DND-41 (cell line): Measurements from ENCODE around the gene NCK2.

Experiments
- ATAC-seq: fragments of 200-7000 bp; cut with Tn5 transposase; 3 replicates; pipeline ENCODE4 v1.9.1; 2021; ENCODE audit warnings: low read depth; ENCODE audit not compliant: insufficient read depth
- DNase-seq: peaks from one replicate; pipeline ENCODE4 v3.0.0-alpha.2; 2020
- H2AFZ ChIP-seq: 2 replicates; pipeline ENCODE4 v1.6.0; 2012; ENCODE audit warnings: low read depth, low read length
- H3K27ac ChIP-seq: 2 replicates; pipeline ENCODE4 v1.5.1; 2012; ENCODE audit warnings: low read length, inconsistent platforms
- H3K27me3 ChIP-seq: fragments of 200-600 bp; sonication (generic); 2 replicates; pipeline ENCODE4 v1.6.0; 2012; ENCODE audit warnings: low read length, mild to moderate bottlenecking, inconsistent platforms; ENCODE audit not compliant: insufficient read depth, poor library complexity
- H3K36me3 ChIP-seq: 2 replicates; pipeline ENCODE4 v1.5.1; 2012; ENCODE audit warnings: low read length, inconsistent platforms; ENCODE audit not compliant: insufficient read depth
- H3K4me1 ChIP-seq: 2 replicates; pipeline ENCODE4 v1.5.1; 2012; ENCODE audit warnings: mild to moderate bottlenecking, low read length; ENCODE audit not compliant: insufficient read depth
- H3K4me2 ChIP-seq: 2 replicates; pipeline ENCODE4 v1.6.0; 2012; ENCODE audit warnings: mild to moderate bottlenecking, moderate library complexity, low read length, inconsistent platforms; ENCODE audit not compliant: insufficient read depth
- H3K4me3 ChIP-seq, 2 experiments: fragments of 200-600 bp in 1 of 2; shearing (Covaris generic) in 1 of 2; 2 replicates each; pipeline ENCODE4 v1.5.1; 2012 to 2016; ENCODE audit warnings: inconsistent platforms in 2 of 2, low read length in 2 of 2, mild to moderate bottlenecking in 2 of 2, low read depth in 1 of 2, moderate library complexity in 1 of 2
- H3K79me2 ChIP-seq: 2 replicates; pipeline ENCODE4 v1.6.0; 2012; ENCODE audit warnings: low read length, inconsistent platforms; ENCODE audit not compliant: insufficient read depth
- H3K9ac ChIP-seq: 2 replicates; pipeline ENCODE4 v1.6.0; 2012; ENCODE audit warnings: low read depth, mild to moderate bottlenecking, inconsistent platforms, low read length, moderate library complexity
- H3K9me3 ChIP-seq: 2 replicates; pipeline ENCODE4 v1.5.1; 2012; ENCODE audit warnings: low read length, moderate library complexity, mild to moderate bottlenecking, inconsistent platforms; ENCODE audit not compliant: insufficient read depth, severe bottlenecking
- H4K20me1 ChIP-seq: 2 replicates; pipeline ENCODE4 v1.6.0; 2012; ENCODE audit warnings: low read length; ENCODE audit not compliant: insufficient read depth
- EZH2 ChIP-seq: IDR thresholded peaks from 3 replicates; pipeline ENCODE4 v1.6.1; 2012; ENCODE audit warnings: borderline replicate concordance, low read depth, mild to moderate bottlenecking, moderate library complexity, low read length, inconsistent platforms; ENCODE audit not compliant: severe bottlenecking
- TF ChIP-seq, protein P1 (sequence below): IDR thresholded peaks from 2 replicates; pipeline ENCODE4 v1.5.1; 2012; ENCODE audit warnings: borderline replicate concordance, low read length, moderate library complexity, mild to moderate bottlenecking; ENCODE audit not compliant: poor library complexity, severe bottlenecking; ENCODE audit errors: extremely low read depth

NCK2 gene

DNA sequence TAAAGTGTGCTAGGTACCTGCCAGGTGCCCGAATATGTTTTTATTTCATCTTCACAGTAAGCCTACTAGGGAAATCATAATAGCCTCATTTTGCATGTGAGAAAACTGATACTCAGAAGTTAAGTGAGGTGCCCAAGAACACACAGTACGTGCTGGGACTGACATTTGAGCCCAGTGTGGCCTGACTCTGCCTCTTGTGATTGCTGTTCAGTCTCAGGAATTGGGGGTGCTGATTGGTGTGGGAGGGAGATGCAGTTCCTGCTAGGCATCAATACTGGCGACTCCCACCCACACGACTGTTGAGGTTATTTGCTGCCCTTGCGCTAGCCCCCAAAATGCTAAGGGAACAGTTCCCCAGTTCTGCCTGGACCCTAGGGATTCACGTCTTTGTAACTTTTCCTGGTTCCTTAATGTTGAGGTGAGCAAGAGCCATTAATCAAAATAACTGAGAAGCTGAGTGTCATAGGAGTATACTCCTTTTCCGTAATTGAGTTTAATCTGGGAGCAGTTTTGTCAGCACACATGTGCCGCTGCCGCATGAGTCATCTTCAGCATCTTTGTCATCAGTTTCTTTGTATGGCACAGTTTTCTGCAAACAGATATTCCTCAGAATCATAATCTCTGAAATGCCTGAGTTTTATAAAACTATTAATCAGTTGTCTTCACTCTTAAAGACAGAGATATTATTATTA is 120.7 kb downstream of the NCK2 start:
- TF ChIP-seq EZH2 = no peak
- TF ChIP-seq, protein P1, sequence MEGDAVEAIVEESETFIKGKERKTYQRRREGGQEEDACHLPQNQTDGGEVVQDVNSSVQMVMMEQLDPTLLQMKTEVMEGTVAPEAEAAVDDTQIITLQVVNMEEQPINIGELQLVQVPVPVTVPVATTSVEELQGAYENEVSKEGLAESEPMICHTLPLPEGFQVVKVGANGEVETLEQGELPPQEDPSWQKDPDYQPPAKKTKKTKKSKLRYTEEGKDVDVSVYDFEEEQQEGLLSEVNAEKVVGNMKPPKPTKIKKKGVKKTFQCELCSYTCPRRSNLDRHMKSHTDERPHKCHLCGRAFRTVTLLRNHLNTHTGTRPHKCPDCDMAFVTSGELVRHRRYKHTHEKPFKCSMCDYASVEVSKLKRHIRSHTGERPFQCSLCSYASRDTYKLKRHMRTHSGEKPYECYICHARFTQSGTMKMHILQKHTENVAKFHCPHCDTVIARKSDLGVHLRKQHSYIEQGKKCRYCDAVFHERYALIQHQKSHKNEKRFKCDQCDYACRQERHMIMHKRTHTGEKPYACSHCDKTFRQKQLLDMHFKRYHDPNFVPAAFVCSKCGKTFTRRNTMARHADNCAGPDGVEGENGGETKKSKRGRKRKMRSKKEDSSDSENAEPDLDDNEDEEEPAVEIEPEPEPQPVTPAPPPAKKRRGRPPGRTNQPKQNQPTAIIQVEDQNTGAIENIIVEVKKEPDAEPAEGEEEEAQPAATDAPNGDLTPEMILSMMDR = no peak
- Histone ChIP-seq H3K4me1 (no peaks in the 10 kb centered on the region), H3K27ac (no peak overlapping the region), H4K20me1 (peaks cover 41% of the 10 kb centered on the region), H3K9me3 (no peaks in the 10 kb centered on the region), H3K4me3 (no peak overlapping the region), H2AFZ (no peak overlapping the region), H3K9ac (no peak overlapping the region), H3K4me2 (no peak overlapping the region), H3K27me3 (no peaks in the 10 kb centered on the region), H3K79me2 (peaks cover 51% of the 10 kb centered on the region), H3K36me3 (peaks cover 14% of the 10 kb centered on the region)
- ATAC-seq = no peak
- no peak for DNase-seq

DNA sequence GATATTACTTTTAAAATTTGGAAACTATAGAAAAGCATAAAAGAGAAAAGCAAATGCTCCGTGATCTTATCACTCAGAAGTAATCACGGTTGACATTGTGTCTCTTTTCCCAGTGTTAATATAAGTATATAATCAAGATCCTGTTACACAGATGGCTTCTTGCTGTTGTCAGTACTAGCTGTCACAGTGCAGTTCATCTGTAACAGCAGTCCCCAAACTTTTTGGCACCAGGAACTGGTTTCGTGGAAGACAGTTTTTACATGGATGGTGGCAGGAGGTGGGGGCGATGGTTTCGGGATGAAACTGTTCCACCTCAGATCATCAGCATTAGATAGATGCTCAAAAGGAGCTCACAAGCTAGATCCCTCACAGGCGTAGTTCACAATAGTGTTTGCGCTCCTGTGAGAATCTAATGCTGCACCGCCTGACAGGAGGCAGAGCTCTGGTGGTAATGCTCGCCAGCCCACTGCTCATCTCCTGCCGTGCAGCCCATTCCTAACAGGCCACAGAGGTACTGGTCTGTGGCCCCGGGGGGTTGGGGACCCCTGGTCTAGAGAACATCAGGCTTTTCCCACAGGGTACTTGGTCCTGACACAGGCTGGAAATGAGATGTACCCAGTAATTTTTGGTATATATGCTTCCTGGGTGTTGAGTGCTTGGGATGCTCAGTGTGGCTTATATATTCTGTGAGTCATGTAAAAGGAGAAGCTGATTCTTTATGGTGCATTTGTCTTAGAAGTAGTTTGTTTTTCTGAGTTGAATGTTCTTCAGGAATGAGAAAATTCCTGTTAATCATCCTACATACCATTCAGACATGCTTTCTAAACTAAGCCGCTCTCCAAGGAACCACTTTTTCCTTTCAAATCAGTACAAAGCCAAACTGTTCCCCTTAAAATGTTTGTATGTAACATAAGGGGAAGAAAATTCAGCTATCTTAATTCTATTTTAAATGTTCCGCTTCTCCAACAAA is 121.8 kb downstream of the NCK2 start:
- ATAC-seq = no peak
- H3K36me3 ChIP-seq = peaks cover 13% of the 10 kb centered on the region
- no peaks in the 10 kb centered on the region for H3K9me3 ChIP-seq
- peaks cover 46% of the 10 kb centered on the region for H4K20me1 ChIP-seq
- H3K4me1 ChIP-seq = no peaks in the 10 kb centered on the region
- no peak overlapping the region for H3K27ac ChIP-seq
- no peaks in the 10 kb centered on the region for H3K27me3 ChIP-seq
- peaks cover 55% of the 10 kb centered on the region for H3K79me2 ChIP-seq
- H3K4me2 ChIP-seq = no peak overlapping the region
- H3K4me3 ChIP-seq = no peak overlapping the region
- no peak for DNase-seq
- H3K9ac ChIP-seq = no peak overlapping the region
- H2AFZ ChIP-seq = no peak overlapping the region
- TF ChIP-seq, protein P1 = no peak
- TF ChIP-seq EZH2 = no peak

DNA sequence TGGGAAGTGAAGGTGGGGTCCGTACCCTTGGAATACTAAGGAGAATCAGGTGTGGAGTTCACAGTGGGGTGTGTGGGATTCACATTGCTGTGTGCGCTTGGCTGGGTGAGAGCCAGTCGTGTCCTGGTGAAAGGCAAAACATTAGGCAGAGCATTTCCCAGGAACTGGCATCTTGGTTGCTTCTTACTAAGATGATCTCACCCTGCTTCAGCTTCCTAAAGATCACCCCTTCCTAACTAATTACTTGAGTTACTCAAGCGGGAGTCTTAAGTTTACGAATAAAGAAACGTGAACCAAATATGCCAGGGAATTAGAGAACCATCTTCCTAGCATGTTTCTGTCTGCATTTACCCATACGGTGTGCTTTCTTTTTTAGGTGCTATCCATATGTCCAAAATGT is 122.9 kb downstream of the NCK2 start:
- H2AFZ ChIP-seq = no peak overlapping the region
- H3K4me1 ChIP-seq = no peaks in the 10 kb centered on the region
- no peak overlapping the region for H3K9ac ChIP-seq
- peaks cover 56% of the 10 kb centered on the region for H3K79me2 ChIP-seq
- H3K4me2 ChIP-seq = no peak overlapping the region
- H3K36me3 ChIP-seq = peaks cover 20% of the 10 kb centered on the region
- H3K27ac ChIP-seq = no peak overlapping the region
- no peak for DNase-seq
- no peak overlapping the region for H3K4me3 ChIP-seq
- no peak for ATAC-seq
- H3K27me3 ChIP-seq = no peaks in the 10 kb centered on the region
- TF ChIP-seq EZH2 = no peak
- TF ChIP-seq, protein P1 = no peak
- no peaks in the 10 kb centered on the region for H3K9me3 ChIP-seq
- peaks cover 56% of the 10 kb centered on the region for H4K20me1 ChIP-seq
